ACC112 (cell line): ENCODE data around the gene FOXE3.

Source experiments
- H2AFZ ChIP-seq: fragments of 200-600 bp; sonication (generic); one replicate; pipeline ENCODE4 v1.6.0; 2017; ENCODE audit warnings: antibody characterized with exemption, low read length; ENCODE audit not compliant: unreplicated experiment
- H3K27ac ChIP-seq: fragments of 200-600 bp; sonication (generic); 2 replicates; pipeline ENCODE4 v1.5.1; 2014; ENCODE audit warnings: low read depth, mild to moderate bottlenecking, antibody characterized with exemption, low read length, moderate library complexity
- H3K27me3 ChIP-seq: fragments of 200-600 bp; sonication (generic); 2 replicates; pipeline ENCODE4 v1.6.1; 2014; ENCODE audit warnings: mild to moderate bottlenecking, antibody characterized with exemption, low read length, moderate library complexity, mixed read lengths; ENCODE audit not compliant: insufficient read depth
- H3K36me3 ChIP-seq: fragments of 200-600 bp; sonication (generic); 2 replicates; pipeline ENCODE4 v1.6.1; 2016; ENCODE audit warnings: mild to moderate bottlenecking, antibody characterized with exemption, low read length, moderate library complexity, mixed read lengths; ENCODE audit not compliant: insufficient read depth
- H3K4me1 ChIP-seq: fragments of 200-600 bp; sonication (generic); one replicate; pipeline ENCODE4 v1.6.1; 2016; ENCODE audit warnings: low read length, mixed read lengths; ENCODE audit not compliant: insufficient read depth, unreplicated experiment, control insufficient read depth
- H3K4me3 ChIP-seq: fragments of 200-600 bp; sonication (generic); 2 replicates; pipeline ENCODE4 v1.5.1; 2014; ENCODE audit warnings: mild to moderate bottlenecking, low read depth, low read length
- H3K79me2 ChIP-seq: fragments of 200-600 bp; sonication (generic); one replicate; pipeline ENCODE4 v1.6.0; 2016; ENCODE audit warnings: low read length; ENCODE audit not compliant: control insufficient read depth, unreplicated experiment, insufficient read depth

Gene FOXE3

GRCh38 chr1:47403321-47403910, 12.7 kb upstream of the FOXE3 start:
- no peaks in the 10 kb centered on the region for H3K79me2 ChIP-seq
- H3K4me1 ChIP-seq: peaks cover 4% of the 10 kb centered on the region

GRCh38 chr1:47405697-47406096, 10.4 kb upstream of the FOXE3 start:
- no peaks in the 10 kb centered on the region for H3K36me3 ChIP-seq
- H2AFZ ChIP-seq: no peak overlapping the region
- H3K27me3 ChIP-seq: 0 out of 2 replicates have a peak, but pooled peaks cover 17% of the 10 kb centered on the region

More at GRCh38 chr1:47403321-47403910, 12.7 kb upstream of the FOXE3 start:
- Histone ChIP-seq H3K36me3 (no peaks in the 10 kb centered on the region), H3K4me3 (no peak overlapping the region), H2AFZ (no peak overlapping the region), H3K27me3 (peaks cover 29% of the 10 kb centered on the region; the same call in 1 of the 2 replicates), H3K27ac (no peak overlapping the region)

GRCh38 chr1:47406966-47407365, 9.1 kb upstream of the FOXE3 start:
- Histone ChIP-seq H3K4me1 (peaks cover 16% of the 10 kb centered on the region), H3K4me3 (no peak overlapping the region), H2AFZ (no peak overlapping the region), H3K79me2 (no peaks in the 10 kb centered on the region), H3K27ac (no peak overlapping the region), H3K27me3 (0 out of 2 replicates have a peak, but pooled peaks cover 8% of the 10 kb centered on the region), H3K36me3 (no peaks in the 10 kb centered on the region)

More at GRCh38 chr1:47405697-47406096, 10.4 kb upstream of the FOXE3 start:
- H3K4me3 ChIP-seq: no peak overlapping the region
- no peaks in the 10 kb centered on the region for H3K79me2 ChIP-seq
- peaks cover 16% of the 10 kb centered on the region for H3K4me1 ChIP-seq
- no peak overlapping the region for H3K27ac ChIP-seq

- peaks cover 16% of the 10 kb centered on the region for H3K4me1 ChIP-seq
- H3K4me3 ChIP-seq: no peak overlapping the region
- 0 out of 2 replicates have a peak, but pooled peaks cover 2% of the 10 kb centered on the region for H3K27me3 ChIP-seq
- H2AFZ ChIP-seq: no peak overlapping the region
- H3K79me2 ChIP-seq: no peaks in the 10 kb centered on the region
- H3K27ac ChIP-seq: no peak overlapping the region
- H3K36me3 ChIP-seq: no peaks in the 10 kb centered on the region
These were observed 8.6 kb upstream of the FOXE3 start for GRCh38 chr1:47407481-47407880.

- Histone ChIP-seq H3K27ac (no peak overlapping the region), H3K4me1 (peaks cover 16% of the 10 kb centered on the region), H2AFZ (no peak overlapping the region)
These were observed 6.6 kb upstream of the FOXE3 start for GRCh38 chr1:47409311-47410067.

GRCh38 chr1:47410068-47410455, 6.0 kb upstream of the FOXE3 start:
- Histone ChIP-seq H3K36me3 (no peaks in the 10 kb centered on the region), H2AFZ (no peak overlapping the region), H3K4me1 (peaks cover 16% of the 10 kb centered on the region), H3K27me3 (peaks cover 12% of the 10 kb centered on the region), H3K79me2 (no peaks in the 10 kb centered on the region), H3K4me3 (no peak overlapping the region), H3K27ac (no peak overlapping the region)

More at GRCh38 chr1:47409311-47410067, 6.6 kb upstream of the FOXE3 start:
- H3K4me3 ChIP-seq: no peak overlapping the region
- H3K36me3 ChIP-seq: no peaks in the 10 kb centered on the region
- H3K27me3 ChIP-seq: 0 out of 2 replicates have a peak, but pooled peaks cover 7% of the 10 kb centered on the region
- no peaks in the 10 kb centered on the region for H3K79me2 ChIP-seq

GRCh38 chr1:47411436-47411835, 4.6 kb upstream of the FOXE3 start:
- Histone ChIP-seq H3K36me3 (no peaks in the 10 kb centered on the region), H2AFZ (no peak overlapping the region), H3K4me1 (peaks cover 16% of the 10 kb centered on the region), H3K27me3 (peaks cover 24% of the 10 kb centered on the region), H3K4me3 (no peak overlapping the region), H3K27ac (no peak overlapping the region), H3K79me2 (no peaks in the 10 kb centered on the region)

- Histone ChIP-seq H3K27me3 (peaks cover 32% of the 10 kb centered on the region), H3K4me1 (peaks cover 12% of the 10 kb centered on the region), H3K27ac (no peak overlapping the region), H3K4me3 (no peak overlapping the region), H2AFZ (no peak overlapping the region), H3K79me2 (no peaks in the 10 kb centered on the region), H3K36me3 (no peaks in the 10 kb centered on the region)
These were observed 3.6 kb upstream of the FOXE3 start for GRCh38 chr1:47412437-47412836.

- peak overlapping the region; percentile 55; the same call in 1 of the 2 replicates for H3K4me3 ChIP-seq
- H3K27ac ChIP-seq: no peak overlapping the region
- H3K36me3 ChIP-seq: no peaks in the 10 kb centered on the region
- H2AFZ ChIP-seq: peak overlapping the region; percentile 80
- peaks cover 44% of the 10 kb centered on the region for H3K27me3 ChIP-seq
- H3K4me1 ChIP-seq: no peaks in the 10 kb centered on the region
- no peaks in the 10 kb centered on the region for H3K79me2 ChIP-seq
These were observed 459 bp downstream of the FOXE3 start for GRCh38 chr1:47416319-47417169.

GRCh38 chr1:47417170-47418044, 1.3 kb downstream of the FOXE3 start:
- Histone ChIP-seq H3K36me3 (no peaks in the 10 kb centered on the region), H3K27me3 (peaks cover 44% of the 10 kb centered on the region), H3K4me3 (no peak overlapping the region), H3K27ac (no peak overlapping the region), H3K4me1 (no peaks in the 10 kb centered on the region), H3K79me2 (no peaks in the 10 kb centered on the region), H2AFZ (no peak overlapping the region)
